B cell (primary cell): Measurements from ENCODE around the gene SPOP. TPM values are rescaled to one million over a fixed set of nuclear protein-coding genes. Genes with fewer than 3 reads are reported as not detected.

Experiments
- ATAC-seq: fragments of 200-7000 bp; cut with Tn5 transposase; one replicate; pipeline ENCODE4 v1.10.0; 2021; ENCODE audit warnings: low read depth, mild to moderate bottlenecking, moderate number of reproducible peaks, moderate library complexity
- CTCF ChIA-PET: fragments of 350-600 bp; sonication (Branson Sonifier 250); formaldehyde crosslinking; loops from one replicate; lab custom pipeline; 2021; ENCODE audit warnings: antibody characterized with exemption, inconsistent platforms; lab: Charles Lee
- POLR2A ChIA-PET: fragments of 350-600 bp; sonication (Branson Sonifier 250); formaldehyde crosslinking; loops from one replicate; lab custom pipeline; 2021; ENCODE audit warnings: antibody characterized with exemption; lab: Charles Lee
- DNase-seq: peaks from one replicate; pipeline ENCODE4 v3.0.0; 2013
- H2AFZ ChIP-seq: 2 replicates; pipeline ENCODE4 v1.6.1; 2012; ENCODE audit warnings: mild to moderate bottlenecking, low read depth, low read length; ENCODE audit not compliant: insufficient read depth, poor library complexity, severe bottlenecking
- H3K27ac ChIP-seq, 2 donors: 1 replicate in 1 of 2; 2 replicates in 1 of 2; pipeline ENCODE4 v1.5.1; 2012 to 2013; ENCODE audit warnings: low read length in 2 of 2, mild to moderate bottlenecking in 2 of 2, moderate library complexity in 1 of 2
- H3K27me3 ChIP-seq, 4 experiments: fragments of 200-600 bp in 1 of 4; sonication (generic) in 1 of 4; replicated peaks in 1 of 4; 1 replicate in 2 of 4; 2 replicates in 2 of 4; pipeline versions ENCODE4 v1.6.1 to v1.7.0; 2013 to 2016; ENCODE audit warnings: low read length in 3 of 4, mild to moderate bottlenecking in 2 of 4, mixed read lengths in 1 of 4, moderate library complexity in 1 of 4; ENCODE audit not compliant: insufficient read depth in 4 of 4, control insufficient read depth in 3 of 4; ENCODE audit errors: control extremely low read depth in 1 of 4
- H3K36me3 ChIP-seq, 2 experiments: replicated peaks in 1 of 2; 1 replicate in 1 of 2; 2 replicates in 1 of 2; pipeline versions ENCODE4 v1.6.1 to v1.7.1; 2013; ENCODE audit warnings: low read length in 1 of 2; ENCODE audit not compliant: insufficient read depth in 2 of 2, control insufficient read depth in 1 of 2; ENCODE audit errors: control extremely low read depth in 1 of 2, extremely low read depth in 1 of 2
- H3K4me1 ChIP-seq, 2 donors: fragments of 200-600 bp in 1 of 2; sonication (generic) in 1 of 2; 1 replicate in 1 of 2; 2 replicates in 1 of 2; pipeline versions ENCODE4 v1.5.1 to v1.6.1; 2013 to 2017; ENCODE audit warnings: low read length in 2 of 2; ENCODE audit not compliant: control insufficient read depth in 2 of 2, insufficient read depth in 2 of 2
- H3K4me2 ChIP-seq: replicated peaks from 2 replicates; pipeline ENCODE3; 2012; ENCODE audit warnings: mild to moderate bottlenecking, low read depth, low read length; ENCODE audit not compliant: poor library complexity, severe bottlenecking
- H3K4me3 ChIP-seq, 5 experiments: fragments of 200-600 bp in 1 of 5; sonication (generic) in 1 of 5; 1 replicate in 3 of 5; 2 replicates in 2 of 5; pipeline versions ENCODE4 v1.5.1 to v1.7.0; 2011 to 2016; ENCODE audit warnings: low read length in 4 of 5, mild to moderate bottlenecking in 4 of 5, low read depth in 2 of 5, control low read depth in 1 of 5, moderate library complexity in 1 of 5; ENCODE audit not compliant: insufficient read depth in 1 of 5; ENCODE audit errors: control extremely low read depth in 1 of 5, extremely low read depth in 1 of 5
- H3K79me2 ChIP-seq: fragments of 200-600 bp; sonication (generic); one replicate; pipeline ENCODE4 v1.6.0; 2016; ENCODE audit warnings: low read length; ENCODE audit not compliant: control insufficient read depth, insufficient read depth
- H3K9ac ChIP-seq: fragments of 200-600 bp; sonication (generic); 2 replicates; pipeline ENCODE4 v1.6.1; 2017; ENCODE audit warnings: mild to moderate bottlenecking, low read length, moderate library complexity
- H3K9me3 ChIP-seq, 3 donors: one replicate each; pipeline versions ENCODE4 v1.6.1 to v1.7.1; 2013; ENCODE audit warnings: low read length in 2 of 3; ENCODE audit not compliant: control insufficient read depth in 2 of 3, insufficient read depth in 1 of 3; ENCODE audit errors: control extremely low read depth in 1 of 3
- H4K20me1 ChIP-seq: 2 replicates; pipeline ENCODE4 v1.6.0; 2012; ENCODE audit warnings: mild to moderate bottlenecking, low read length; ENCODE audit not compliant: insufficient read depth, control insufficient read depth, poor library complexity, severe bottlenecking
- H3K27ac Mint-ChIP-seq: one replicate; pipeline ENCODE4 v1.8.0; 2021; ENCODE audit warnings: mixed read lengths
- H3K27me3 Mint-ChIP-seq: one replicate; pipeline ENCODE4 v1.8.0; 2021; ENCODE audit warnings: mixed read lengths
- H3K4me1 Mint-ChIP-seq: one replicate; pipeline ENCODE4 v1.8.0; 2021; ENCODE audit warnings: mixed read lengths
- H3K4me3 Mint-ChIP-seq: one replicate; pipeline ENCODE4 v1.8.0; 2021; ENCODE audit warnings: mixed read lengths
- H3K9me3 Mint-ChIP-seq: one replicate; pipeline ENCODE4 v1.8.0; 2022; ENCODE audit warnings: mixed read lengths; ENCODE audit not compliant: insufficient read depth
- CTCF ChIP-seq: fragments of 200-600 bp; IDR thresholded peaks from one replicate; pipeline ENCODE4 v1.8.0; 2022; ENCODE audit warnings: antibody characterized with exemption, mild to moderate bottlenecking
- EZH2 ChIP-seq: IDR thresholded peaks from 2 replicates; pipeline ENCODE4 v1.6.1; 2012; ENCODE audit warnings: borderline replicate concordance, low read depth, mild to moderate bottlenecking, moderate library complexity, low read length; ENCODE audit not compliant: insufficient read depth, poor library complexity, severe bottlenecking
- WGBS: methylation state at CpG from one replicate; pipeline ENCODE4 v1.1.5; 2013; ENCODE audit warnings: missing lambda C conversion rate; ENCODE audit not compliant: insufficient coverage; 5-methylcytosine and 5-hydroxymethylcytosine counted together
- intact Hi-C: fragments of 100-400 bp; cut with micrococcal nuclease; formaldehyde crosslinking; loops from one replicate; pipeline ENCODE4 v1.10.0; 2022
- polyA plus RNA-seq: library from polyadenylated mRNA; depleted of rRNA; stranded (reverse); fragments of >200 nt; gene quantifications from 2 replicates; pipeline ENCODE4 v1.2.3, GENCODE V29; 2012
- total RNA-seq, 2 donors: library from RNA; stranded (reverse); fragments of 120-200 nt in 1 of 2; gene quantifications; 1 replicate in 1 of 2; 2 replicates in 1 of 2; pipeline versions ENCODE4 v1.2.3 to v1.2.4, GENCODE V29; 2013 to 2022

SPOP gene
- total and polyA plus RNA-seq, 2 donors (not counting 1 experiment from before 2014, with no cell fraction given): 27.0 to 72.1 TPM

GRCh38 chr17:49595980-49596379, 81.9 kb downstream of the SPOP start:
- WGBS: 100% methylated on average over 4 of the region's 4 CpGs
- Histone ChIP-seq H3K79me2 (no peaks in the 10 kb centered on the region), H3K4me2 (no peak overlapping the region), H3K9me3 (no peaks in the 10 kb centered on the region), H3K9ac (no peak overlapping the region), H3K36me3 (peaks cover 5 to 54% of the 10 kb centered on the region in 2 experiments), H2AFZ (no peak overlapping the region), H3K4me3 (no peak overlapping the region), H4K20me1 (no peaks in the 10 kb centered on the region), H3K4me1 (no peaks in the 10 kb centered on the region), H3K27ac (no peak overlapping the region), H3K27me3 (no peaks in the 10 kb centered on the region)
- ATAC-seq (no peak), DNase-seq (no peak)
- H3K27me3 Mint-ChIP-seq: no peaks in the 10 kb centered on the region
- intact Hi-C loops: no loop called here
- H3K4me1 Mint-ChIP-seq: no peaks in the 10 kb centered on the region
- H3K27ac Mint-ChIP-seq: no peak overlapping the region
- ChIA-PET CTCF (interaction anchor here (1.1 to 1.4 kb wide), 2 partner anchors 28 to 34 kb away, joined by 3 to 4 read pairs; no protein-coding TSS in a partner anchor), POLR2A (no interaction called here)
- TF ChIP-seq CTCF (no peak), EZH2 (no peak)
- no peaks in the 10 kb centered on the region for H3K9me3 Mint-ChIP-seq
- H3K4me3 Mint-ChIP-seq: no peak overlapping the region

- Mint-ChIP-seq H3K4me3 (no peak overlapping the region), H3K4me1 (no peaks in the 10 kb centered on the region), H3K27me3 (no peaks in the 10 kb centered on the region), H3K9me3 (no peaks in the 10 kb centered on the region), H3K27ac (no peak overlapping the region)
- Histone ChIP-seq H3K9ac (no peak overlapping the region), H3K4me3 (no peak overlapping the region), H3K4me2 (no peak overlapping the region), H3K36me3 (peaks cover 3 to 48% of the 10 kb centered on the region in 2 experiments), H2AFZ (no peak overlapping the region), H3K4me1 (no peaks in the 10 kb centered on the region), H3K79me2 (no peaks in the 10 kb centered on the region), H3K9me3 (no peaks in the 10 kb centered on the region), H3K27ac (no peak overlapping the region), H4K20me1 (no peaks in the 10 kb centered on the region), H3K27me3 (no peaks in the 10 kb centered on the region)
- CTCF ChIA-PET: interaction anchor here (0.7 to 1.4 kb wide), 3 partner anchors 28 to 1215 kb away, joined by 3 to 4 read pairs (median 3); no protein-coding TSS in a partner anchor
- POLR2A ChIA-PET: no interaction called here
- intact Hi-C loops: no loop called here
- ATAC-seq: no peak
- DNase-seq: no peak
- WGBS: 100% methylated on average over 4 of the region's 4 CpGs
- TF ChIP-seq EZH2 (no peak), CTCF (no peak)
Measured at GRCh38 chr17:49595328-49595727, 82.6 kb downstream of the SPOP start.
